ENCODE results near the gene CPNE4. TPM values are rescaled to one million over a fixed set of nuclear protein-coding genes. Genes with fewer than 3 reads are reported as not detected.
"Not testable (repeated sequence)": the region's sequence is repeated elsewhere in the genome, so short reads cannot be mapped to it uniquely, and the experiment has no call there.

The CPNE4 gene
- total RNA-seq, 1 donor from 2014 or later = 0.05 TPM

- peak; percentile 4 for DNase-seq (ENCODE audit: low read depth)
These were observed 76.8 kb downstream of the CPNE4 start for GRCh38 chr3:131957980-131958379.

- DNase-seq (ENCODE audit: low read depth) = no peak
These were observed 77.3 kb downstream of the CPNE4 start for GRCh38 chr3:131957511-131957910.

GRCh38 chr3:131948806-131949205 is 86.0 kb downstream of the CPNE4 start:
- no peak for DNase-seq (ENCODE audit: low read depth)

- no peak for DNase-seq (ENCODE audit: low read depth)
These were observed 90.1 kb downstream of the CPNE4 start for GRCh38 chr3:131944676-131945075.

GRCh38 chr3:131933665-131934064 is 101.1 kb downstream of the CPNE4 start:
- no peak for DNase-seq (ENCODE audit: low read depth)

- DNase-seq (ENCODE audit: low read depth) = no peak
These were observed 106.2 kb downstream of the CPNE4 start for GRCh38 chr3:131928593-131928992.

- DNase-seq (ENCODE audit: low read depth) = no peak
These were observed 109.2 kb downstream of the CPNE4 start for GRCh38 chr3:131925571-131925970.

GRCh38 chr3:131922356-131922755 is 112.5 kb downstream of the CPNE4 start:
- DNase-seq (ENCODE audit: low read depth) = no peak

GRCh38 chr3:131917006-131917405 is 117.8 kb downstream of the CPNE4 start:
- no peak for DNase-seq (ENCODE audit: low read depth)

GRCh38 chr3:131914090-131914691 is 120.6 kb downstream of the CPNE4 start:
- no peak for DNase-seq (ENCODE audit: low read depth)

- no peak for DNase-seq (ENCODE audit: low read depth)
These were observed 122.6 kb downstream of the CPNE4 start for GRCh38 chr3:131912255-131912654.

GRCh38 chr3:131907796-131908195 is 127.0 kb downstream of the CPNE4 start:
- peak; percentile 43 for DNase-seq (ENCODE audit: low read depth)

- peak; percentile 96 for DNase-seq (ENCODE audit: low read depth)
These were observed 130.8 kb downstream of the CPNE4 start for GRCh38 chr3:131903988-131904415.

- DNase-seq (ENCODE audit: low read depth) = peak; percentile 19
These were observed 133.1 kb downstream of the CPNE4 start for GRCh38 chr3:131901686-131902085.

GRCh38 chr3:131900891-131901290 is 133.9 kb downstream of the CPNE4 start:
- DNase-seq (ENCODE audit: low read depth) = peak; percentile 6

GRCh38 chr3:131899021-131899420 is 135.8 kb downstream of the CPNE4 start:
- DNase-seq (ENCODE audit: low read depth) = no peak

- DNase-seq (ENCODE audit: low read depth) = no peak
These were observed 136.5 kb downstream of the CPNE4 start for GRCh38 chr3:131898346-131898745.

- DNase-seq (ENCODE audit: low read depth) = no peak
These were observed 138.5 kb downstream of the CPNE4 start for GRCh38 chr3:131896285-131896684.

GRCh38 chr3:131895766-131896165 is 139.0 kb downstream of the CPNE4 start:
- DNase-seq (ENCODE audit: low read depth) = no peak

GRCh38 chr3:131892331-131892730 is 142.5 kb downstream of the CPNE4 start:
- DNase-seq (ENCODE audit: low read depth) = no peak

- not testable (repeated sequence) for DNase-seq (ENCODE audit: low read depth)
These were observed 148.9 kb downstream of the CPNE4 start for GRCh38 chr3:131885871-131886270.

- no peak for DNase-seq (ENCODE audit: low read depth)
These were observed 151.0 kb downstream of the CPNE4 start for GRCh38 chr3:131883711-131884407.

GRCh38 chr3:131883086-131883485 is 151.7 kb downstream of the CPNE4 start:
- no peak for DNase-seq (ENCODE audit: low read depth)

- DNase-seq (ENCODE audit: low read depth) = no peak
These were observed 153.0 kb downstream of the CPNE4 start for GRCh38 chr3:131881777-131882176.
